Mesodermal cell (in vitro differentiated cells): ENCODE data around the gene BORCS5.

Source experiments
- H3K27ac ChIP-seq: 2 replicates; pipeline ENCODE4 v1.7.0; 2013; ENCODE audit warnings: mild to moderate bottlenecking, low read depth, low read length, moderate library complexity; ENCODE audit not compliant: severe bottlenecking
- H3K36me3 ChIP-seq: 2 replicates; pipeline ENCODE4 v1.7.1; 2013; ENCODE audit warnings: mild to moderate bottlenecking, low read length, moderate library complexity; ENCODE audit not compliant: control insufficient read depth, insufficient read depth
- H3K4me1 ChIP-seq: one replicate; pipeline ENCODE4 v1.7.1; 2013; ENCODE audit warnings: mild to moderate bottlenecking, low read length; ENCODE audit not compliant: insufficient read depth, control insufficient read depth, poor library complexity, severe bottlenecking
- H3K4me3 ChIP-seq: 2 replicates; pipeline ENCODE4 v1.7.0; 2013; ENCODE audit warnings: low read length, control low read depth, mild to moderate bottlenecking; ENCODE audit not compliant: insufficient read depth, poor library complexity, severe bottlenecking; ENCODE audit errors: extremely low read depth
- H3K9me3 ChIP-seq: 2 replicates; pipeline ENCODE4 v1.7.1; 2013; ENCODE audit warnings: mild to moderate bottlenecking, low read length, moderate library complexity; ENCODE audit not compliant: control insufficient read depth
- WGBS, 2 experiments: methylation state at CpG; one replicate each; pipeline ENCODE4 v1.1.5; 2013; ENCODE audit warnings: missing lambda C conversion rate in 2 of 2; ENCODE audit not compliant: insufficient coverage in 2 of 2; 5-methylcytosine and 5-hydroxymethylcytosine counted together

BORCS5 gene

DNA sequence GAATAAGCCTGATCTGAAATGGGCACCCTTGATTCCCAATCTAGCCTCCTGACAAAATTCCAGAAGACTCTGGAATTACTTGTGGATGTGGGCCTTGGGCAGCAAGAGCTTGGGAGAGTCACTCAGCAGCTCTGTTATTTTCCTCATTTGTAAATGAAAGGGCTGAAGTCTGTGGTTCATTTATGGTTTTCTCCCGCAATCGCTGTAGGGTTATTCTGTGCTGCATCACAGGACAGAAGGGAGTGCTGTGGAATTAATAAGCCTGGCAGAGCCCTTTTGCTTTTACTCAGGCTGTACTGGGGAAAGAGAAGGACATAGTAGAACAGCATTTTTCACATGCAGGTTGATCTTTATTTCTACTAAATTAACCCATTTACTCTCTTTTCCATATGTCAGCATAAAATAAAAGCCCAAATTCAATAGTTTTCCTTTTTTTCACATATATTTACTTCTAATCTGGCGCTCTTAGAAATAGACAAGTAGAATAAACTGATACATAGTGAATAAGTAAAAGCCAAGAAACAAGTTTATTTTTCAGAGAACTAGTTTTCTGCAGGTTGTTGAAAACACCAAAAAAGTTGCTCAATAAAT lies 156.6 kb downstream of the BORCS5 start:
- 75 to 83% methylated on average over 2 of the region's 3 CpGs for WGBS, 2 experiments
- H3K4me3 ChIP-seq, result no peak overlapping the region
- no peak overlapping the region for H3K27ac ChIP-seq

GRCh38 chr12:12518464-12518845 lies 161.6 kb downstream of the BORCS5 start:
- Histone ChIP-seq H3K9me3 (no peaks in the 10 kb centered on the region), H3K36me3 (peaks cover 60% of the 10 kb centered on the region), H3K27ac (no peak overlapping the region), H3K4me1 (peaks cover 15% of the 10 kb centered on the region), H3K4me3 (no peak overlapping the region)
- 90 to 100% methylated on average over 1 to 2 of the region's 3 CpGs for WGBS, 2 experiments

More for the DNA sequence above, 156.6 kb downstream of the BORCS5 start:
- Histone ChIP-seq H3K36me3 (peaks cover 48% of the 10 kb centered on the region), H3K4me1 (peaks cover 8% of the 10 kb centered on the region), H3K9me3 (no peaks in the 10 kb centered on the region)

GRCh38 chr12:12518919-12519318 lies 162.0 kb downstream of the BORCS5 start:
- 83% methylated on average over 1 of the region's 4 CpGs; no CpG with 5 or more reads in 1 of the 2 experiments for WGBS, 2 experiments

More at GRCh38 chr12:12518919-12519318, 162.0 kb downstream of the BORCS5 start:
- Histone ChIP-seq H3K36me3 (peaks cover 60% of the 10 kb centered on the region), H3K9me3 (no peaks in the 10 kb centered on the region), H3K4me3 (no peak overlapping the region), H3K27ac (no peak overlapping the region), H3K4me1 (peaks cover 15% of the 10 kb centered on the region)
